ENCODE results near the gene DUOX1. TPM values are rescaled to one million over a fixed set of nuclear protein-coding genes. Genes with fewer than 3 reads are reported as not detected.
A peak's percentile ranks its signal among the peaks of the same experiment; 100 is the strongest.

DUOX1 gene
- total RNA-seq, 1 donor from 2014 or later, result not detected

GRCh38 chr15:45168286-45168685, 38.5 kb downstream of the DUOX1 start:
- no peak for DNase-seq (ENCODE audit: low read depth in 2 of 2)

GRCh38 chr15:45168751-45169551, 39.2 kb downstream of the DUOX1 start:
- DNase-seq (ENCODE audit: low read depth in 2 of 2), result no peak

GRCh38 chr15:45169608-45170480, 40.0 kb downstream of the DUOX1 start:
- no peak for DNase-seq (ENCODE audit: low read depth in 2 of 2)

- no peak for DNase-seq (ENCODE audit: low read depth in 2 of 2)
Observed at GRCh38 chr15:45171912-45172311, 42.1 kb downstream of the DUOX1 start.

- no peak for DNase-seq (ENCODE audit: low read depth in 2 of 2)
Observed at GRCh38 chr15:45174069-45174468, 44.3 kb downstream of the DUOX1 start.

- no peak for DNase-seq (ENCODE audit: low read depth in 2 of 2)
Observed at GRCh38 chr15:45174577-45174976, 44.8 kb downstream of the DUOX1 start.

- no peak for DNase-seq (ENCODE audit: low read depth in 2 of 2)
Observed at GRCh38 chr15:45177285-45177684, 47.5 kb downstream of the DUOX1 start.

GRCh38 chr15:45179221-45179985, 49.6 kb downstream of the DUOX1 start:
- DNase-seq (ENCODE audit: low read depth in 2 of 2), result peak in 1 of 2 donors; percentile 45

GRCh38 chr15:45180201-45180600, 50.4 kb downstream of the DUOX1 start:
- no peak for DNase-seq (ENCODE audit: low read depth in 2 of 2)

- DNase-seq (ENCODE audit: low read depth in 2 of 2), result no peak
Observed at GRCh38 chr15:45180648-45181436, 51.0 kb downstream of the DUOX1 start.

GRCh38 chr15:45181491-45182285, 51.9 kb downstream of the DUOX1 start:
- no peak for DNase-seq (ENCODE audit: low read depth in 2 of 2)

GRCh38 chr15:45182996-45183395, 53.2 kb downstream of the DUOX1 start:
- DNase-seq (ENCODE audit: low read depth in 2 of 2), result no peak

- no peak for DNase-seq (ENCODE audit: low read depth in 2 of 2)
Observed at GRCh38 chr15:45183511-45183910, 53.7 kb downstream of the DUOX1 start.

- no peak for DNase-seq (ENCODE audit: low read depth in 2 of 2)
Observed at GRCh38 chr15:45184562-45185041, 54.8 kb downstream of the DUOX1 start.

- no peak for DNase-seq (ENCODE audit: low read depth in 2 of 2)
Observed at GRCh38 chr15:45185069-45185779, 55.4 kb downstream of the DUOX1 start.

- no peak for DNase-seq (ENCODE audit: low read depth in 2 of 2)
Observed at GRCh38 chr15:45185903-45186770, 56.3 kb downstream of the DUOX1 start.

- no peak for DNase-seq (ENCODE audit: low read depth in 2 of 2)
Observed at GRCh38 chr15:45186771-45187577, 57.2 kb downstream of the DUOX1 start.

GRCh38 chr15:45187578-45187893, 57.7 kb downstream of the DUOX1 start:
- DNase-seq (ENCODE audit: low read depth in 2 of 2), result no peak

Measured in dermis microvascular lymphatic vessel endothelial cell (primary cell).